SK-N-SH (cell line): ENCODE results near the gene NEUROD1.

Experiments used
- CHD2 ChIP-seq: fragments of 150-350 bp; IDR thresholded peaks from 2 replicates; pipeline ENCODE4 v1.6.1; 2018; ENCODE audit warnings: low read length; ENCODE audit not compliant: partially characterized antibody
- CTCF ChIP-seq: fragments of 200-600 bp; sonication (generic); IDR thresholded peaks from 2 replicates; pipeline ENCODE4 v1.6.1; 2017; ENCODE audit warnings: antibody characterized with exemption, mild to moderate bottlenecking, moderate library complexity
- EP300 ChIP-seq, 2 experiments: IDR thresholded peaks; 2 replicates each; pipeline versions ENCODE4 v1.4.0 to v1.6.1; 2012; ENCODE audit warnings: borderline replicate concordance in 1 of 2, low read depth in 1 of 2, low read length in 1 of 2
- EZH2phosphoT487 ChIP-seq: fragments of 200-600 bp; sonication (generic); IDR thresholded peaks from 2 replicates; pipeline ENCODE4 v1.6.1; 2017; ENCODE audit warnings: low read depth, mixed run types, mild to moderate bottlenecking, antibody characterized with exemption, moderate library complexity, borderline replicate concordance
- FOXJ3 ChIP-seq: sonication (generic); formaldehyde crosslinking; IDR thresholded peaks from 2 replicates; pipeline ENCODE4 v1.5.1; 2020; ENCODE audit warnings: mild to moderate bottlenecking, missing genetic modification reagents
- JUND ChIP-seq: IDR thresholded peaks from 2 replicates; pipeline ENCODE4 v1.4.0; 2012
- MAX ChIP-seq: IDR thresholded peaks from 2 replicates; pipeline ENCODE4 v1.4.0; 2012; ENCODE audit warnings: low read depth
- POLR2AphosphoS5 ChIP-seq: IDR thresholded peaks from 2 replicates; pipeline ENCODE4 v1.6.1; 2012; ENCODE audit warnings: low read depth, low read length
- REST ChIP-seq: IDR thresholded peaks from 2 replicates; pipeline ENCODE4 v1.6.1; 2012; ENCODE audit warnings: mild to moderate bottlenecking, low read depth, low read length, moderate library complexity
- USF1 ChIP-seq: IDR thresholded peaks from 2 replicates; pipeline ENCODE4 v1.4.0; 2012; ENCODE audit warnings: low read depth, borderline replicate concordance
- USF2 ChIP-seq: fragments of 150-350 bp; IDR thresholded peaks from 2 replicates; pipeline ENCODE4 v1.6.1; 2017; ENCODE audit warnings: antibody characterized with exemption, low read length, low read depth, borderline replicate concordance
- YY1 ChIP-seq: IDR thresholded peaks from 2 replicates; pipeline ENCODE4 v1.4.0; 2012; ENCODE audit warnings: low read depth, mild to moderate bottlenecking
- ZBTB33 ChIP-seq: IDR thresholded peaks from 2 replicates; pipeline ENCODE4 v1.4.0; 2012; ENCODE audit warnings: low read depth, borderline replicate concordance

- TF ChIP-seq REST (no peak), EZH2phosphoT487 (no peak), CTCF (no peak), ZBTB33 (no peak), MAX (no peak), EP300 (IDR thresholded peaks at IDR 0.05; ENCODE audit: borderline replicate concordance in 1 of 2, low read depth in 1 of 2, low read length in 1 of 2) (no peak), USF2 (no peak), FOXJ3 (CRISPR knock-in tag) (no peak), JUND (no peak), POLR2AphosphoS5 (no peak), YY1 (no peak), USF1 (no peak), CHD2 (no peak)
Measured at GRCh38 chr2:181684454-181685149, 4.3 kb upstream of the NEUROD1 start.
